ENCODE results near the gene NUP93. TPM values are rescaled to one million over a fixed set of nuclear protein-coding genes. Genes with fewer than 3 reads are reported as not detected.

NUP93 gene
- total RNA-seq, 1 experiment from 2014 or later: 165 TPM

DNA sequence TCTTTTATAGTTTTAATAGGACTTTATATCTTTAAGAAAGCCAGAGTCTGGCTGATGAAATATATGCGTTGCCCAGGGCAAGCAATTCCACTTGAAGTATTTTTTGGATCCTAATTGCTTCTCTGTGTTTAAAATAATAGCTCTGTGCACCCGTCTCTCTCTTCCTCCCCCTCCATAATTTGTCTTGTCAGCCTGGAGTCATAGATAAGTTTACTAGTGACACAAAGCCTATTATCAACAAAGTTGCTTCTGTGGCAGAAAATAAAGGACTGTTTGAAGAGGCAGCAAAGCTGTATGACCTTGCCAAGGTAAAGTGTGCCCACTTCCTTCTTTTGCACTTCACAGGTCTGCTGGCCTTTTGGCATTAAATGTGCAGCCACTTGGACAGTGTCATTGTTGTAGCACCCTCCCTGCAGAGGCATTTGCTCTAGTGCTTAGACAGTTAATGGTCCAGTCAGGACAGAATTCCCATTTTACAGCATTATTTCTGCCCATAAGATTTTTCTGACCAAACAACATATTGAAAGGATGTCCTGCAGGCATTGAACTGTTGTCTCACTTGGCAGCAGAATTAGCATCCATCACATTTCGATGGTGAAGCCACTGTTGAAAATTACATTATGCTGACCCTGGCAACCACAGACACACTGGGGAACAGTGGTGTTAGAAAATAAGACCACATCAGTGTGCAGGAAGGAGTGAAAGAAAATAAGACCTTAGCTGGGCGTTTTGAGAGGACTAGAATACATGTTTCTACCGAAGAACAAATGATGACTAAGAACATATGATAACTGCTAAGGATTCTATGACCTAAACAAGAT lies 106.7 kb downstream of the NUP93 start:
- no peak overlapping the region for H3K18ac ChIP-seq (ENCODE audit: insufficient read length, low read depth, low read length)

More for the DNA sequence above, 106.7 kb downstream of the NUP93 start:
- no peaks in the 10 kb centered on the region for H3K27me3 ChIP-seq (ENCODE audit: insufficient read depth, low read length)
- no peak overlapping the region for H3K4me2 ChIP-seq (ENCODE audit: insufficient read depth, insufficient read length, low read length)
- TF ChIP-seq, protein P1, sequence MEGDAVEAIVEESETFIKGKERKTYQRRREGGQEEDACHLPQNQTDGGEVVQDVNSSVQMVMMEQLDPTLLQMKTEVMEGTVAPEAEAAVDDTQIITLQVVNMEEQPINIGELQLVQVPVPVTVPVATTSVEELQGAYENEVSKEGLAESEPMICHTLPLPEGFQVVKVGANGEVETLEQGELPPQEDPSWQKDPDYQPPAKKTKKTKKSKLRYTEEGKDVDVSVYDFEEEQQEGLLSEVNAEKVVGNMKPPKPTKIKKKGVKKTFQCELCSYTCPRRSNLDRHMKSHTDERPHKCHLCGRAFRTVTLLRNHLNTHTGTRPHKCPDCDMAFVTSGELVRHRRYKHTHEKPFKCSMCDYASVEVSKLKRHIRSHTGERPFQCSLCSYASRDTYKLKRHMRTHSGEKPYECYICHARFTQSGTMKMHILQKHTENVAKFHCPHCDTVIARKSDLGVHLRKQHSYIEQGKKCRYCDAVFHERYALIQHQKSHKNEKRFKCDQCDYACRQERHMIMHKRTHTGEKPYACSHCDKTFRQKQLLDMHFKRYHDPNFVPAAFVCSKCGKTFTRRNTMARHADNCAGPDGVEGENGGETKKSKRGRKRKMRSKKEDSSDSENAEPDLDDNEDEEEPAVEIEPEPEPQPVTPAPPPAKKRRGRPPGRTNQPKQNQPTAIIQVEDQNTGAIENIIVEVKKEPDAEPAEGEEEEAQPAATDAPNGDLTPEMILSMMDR (conservative IDR thresholded peaks at IDR 0.05): no peak
- no peak overlapping the region for H2BK120ac ChIP-seq (ENCODE audit: low read depth, low read length, poor library complexity, severe bottlenecking)
- H2BK20ac ChIP-seq (ENCODE audit: low read depth, low read length, poor library complexity, severe bottlenecking): no peak overlapping the region
- H2AFZ ChIP-seq (ENCODE audit: low read length): no peak overlapping the region
- no peak overlapping the region for H3K14ac ChIP-seq (ENCODE audit: insufficient read depth, low read length)
- Mint-ChIP-seq H3K27ac (peak overlapping the region in 1 of 3 experiments; percentile 6; a peak in 1 of 7 replicates), H3K4me3 (no peak overlapping the region; a peak in 1 of 5 replicates), H3K4me1 (no peaks in the 10 kb centered on the region), H3K9me3 (no peaks in the 10 kb centered on the region), H3K36me3 (ENCODE audit: insufficient read depth in 1 of 3, low read depth in 3 of 3) (peaks cover 42 to 93% (median 85%) of the 10 kb centered on the region in 3 experiments; a peak in 6 of 7 replicates), H3K27me3 (ENCODE audit: low read depth) (no peaks in the 10 kb centered on the region)
- no peak overlapping the region for H3K9ac ChIP-seq (ENCODE audit: extremely low read depth, insufficient read length, low read length)
- H3K23me2 ChIP-seq (ENCODE audit: insufficient read length, low read depth, low read length, poor library complexity, severe bottlenecking): no peaks in the 10 kb centered on the region
- H3K23ac ChIP-seq (ENCODE audit: insufficient read length, low read depth, low read length): no peak overlapping the region
- H3K56ac ChIP-seq (ENCODE audit: insufficient read length, low read depth, low read length): no peak overlapping the region
- no peak overlapping the region for H2AK5ac ChIP-seq (ENCODE audit: insufficient read length, low read length)
- no peak overlapping the region for H4K91ac ChIP-seq (ENCODE audit: insufficient read length, low read depth, low read length)
- no peaks in the 10 kb centered on the region for H3K9me3 ChIP-seq (ENCODE audit: control insufficient read depth, low read depth, low read length)
- no peak overlapping the region for H3T11ph ChIP-seq (ENCODE audit: low read length)
- H3K79me1 ChIP-seq (ENCODE audit: insufficient read depth, low read depth, low read length, poor library complexity, severe bottlenecking): no peaks in the 10 kb centered on the region
- H4K20me1 ChIP-seq (ENCODE audit: control insufficient read depth, insufficient read depth, insufficient read length): no peaks in the 10 kb centered on the region
- no peak overlapping the region for H3K27ac ChIP-seq (ENCODE audit: insufficient read length, low read depth, low read length)
- H2BK5ac ChIP-seq (ENCODE audit: insufficient read length, low read length): no peak overlapping the region
- H4K8ac ChIP-seq (replicated peaks; ENCODE audit: insufficient read length, low read depth, low read length): no peak overlapping the region
- H3K79me2 ChIP-seq (ENCODE audit: insufficient read depth, low read length): no peaks in the 10 kb centered on the region; the same call in 1 of the 2 replicates
- no peaks in the 10 kb centered on the region for H3K4me1 ChIP-seq (ENCODE audit: insufficient read depth, low read length)
- no CpG with 5 or more reads among the region's 5 CpGs for WGBS (ENCODE audit: extremely low coverage, insufficient read length, low lambda C conversion rate)
- no peak overlapping the region for H2BK12ac ChIP-seq (ENCODE audit: insufficient read length, low read depth, low read length)
- DNase-seq: no peak
- H3K4ac ChIP-seq (ENCODE audit: low read depth, low read length): no peak overlapping the region
- H4K5ac ChIP-seq (ENCODE audit: insufficient read length, low read depth, low read length): no peak overlapping the region
- no peak overlapping the region for H2BK15ac ChIP-seq (ENCODE audit: low read depth, low read length)

Data from H9 (cell line).